ENCODE data around the gene SPI1. TPM values are rescaled to one million over a fixed set of nuclear protein-coding genes. Genes with fewer than 3 reads are reported as not detected.
A peak's percentile ranks its signal among the peaks of the same experiment; 100 is the strongest.

SPI1 gene
- total and polyA plus RNA-seq, 2 donors (not counting 1 experiment from before 2014, with no cell fraction given): 98.3 to 119 TPM

GRCh38 chr11:47332303-47332711 lies 46.0 kb downstream of the SPI1 start:
- no peaks in the 10 kb centered on the region for H3K9me3 Mint-ChIP-seq (ENCODE audit: insufficient read depth)
- H3K27me3 Mint-ChIP-seq: no peaks in the 10 kb centered on the region
- no peak overlapping the region for H3K9ac ChIP-seq (ENCODE audit: low read length)
- 97% methylated on average over 8 of the region's 13 CpGs for WGBS (ENCODE audit: insufficient coverage)
- no peak overlapping the region for H3K27ac ChIP-seq (ENCODE audit: low read length in 2 of 2)
- TF ChIP-seq EZH2 (IDR thresholded peaks at IDR 0.05; ENCODE audit: borderline replicate concordance, insufficient read depth, low read depth, low read length, poor library complexity, severe bottlenecking): no peak
- no peak for TF ChIP-seq CTCF (IDR thresholded peaks at IDR 0.05)
- ChIA-PET CTCF (no interaction called here), POLR2A (no interaction called here)
- no peaks in the 10 kb centered on the region for H3K79me2 ChIP-seq (ENCODE audit: control insufficient read depth, insufficient read depth, low read length)
- H3K4me3 Mint-ChIP-seq: no peak overlapping the region
- no peak overlapping the region for H3K4me3 ChIP-seq (ENCODE audit: control extremely low read depth in 1 of 5, extremely low read depth in 1 of 5, insufficient read depth in 1 of 5, low read depth in 2 of 5, low read length in 4 of 5)
- no peak overlapping the region for H2AFZ ChIP-seq (ENCODE audit: insufficient read depth, low read depth, low read length, poor library complexity, severe bottlenecking)
- H3K4me1 Mint-ChIP-seq: peaks cover 14% of the 10 kb centered on the region
- no peak for ATAC-seq (ENCODE audit: low read depth)
- intact Hi-C loops (cut with micrococcal nuclease): no loop called here
- H3K9me3 ChIP-seq (ENCODE audit: control extremely low read depth in 1 of 3, control insufficient read depth in 2 of 3, insufficient read depth in 1 of 3, low read length in 2 of 3): no peaks in the 10 kb centered on the region
- peaks cover 0 to 29% of the 10 kb centered on the region in 2 experiments for H3K36me3 ChIP-seq (replicated peaks in 1 of 2; ENCODE audit: control extremely low read depth in 1 of 2, control insufficient read depth in 1 of 2, extremely low read depth in 1 of 2, insufficient read depth in 2 of 2, low read length in 1 of 2)
- H3K27me3 ChIP-seq (replicated peaks in 1 of 4; ENCODE audit: control extremely low read depth in 1 of 4, control insufficient read depth in 3 of 4, insufficient read depth in 4 of 4, low read length in 3 of 4): no peaks in the 10 kb centered on the region
- no peaks in the 10 kb centered on the region for H4K20me1 ChIP-seq (ENCODE audit: control insufficient read depth, insufficient read depth, low read length, poor library complexity, severe bottlenecking)
- H3K4me1 ChIP-seq (ENCODE audit: control insufficient read depth in 2 of 2, insufficient read depth in 2 of 2, low read length in 2 of 2): peaks cover 0 to 16% of the 10 kb centered on the region in 2 donors
- H3K27ac Mint-ChIP-seq: no peak overlapping the region
- no peak overlapping the region for H3K4me2 ChIP-seq (replicated peaks; ENCODE audit: low read depth, low read length, poor library complexity, severe bottlenecking)
- DNase-seq: no peak

- no peaks in the 10 kb centered on the region for H4K20me1 ChIP-seq (ENCODE audit: control insufficient read depth, insufficient read depth, low read length, poor library complexity, severe bottlenecking)
- Mint-ChIP-seq H3K4me3 (no peak overlapping the region), H3K9me3 (ENCODE audit: insufficient read depth) (no peaks in the 10 kb centered on the region), H3K27ac (peak overlapping the region; percentile 59), H3K4me1 (peaks cover 14% of the 10 kb centered on the region), H3K27me3 (no peaks in the 10 kb centered on the region)
- ATAC-seq (ENCODE audit: low read depth) (no peak), DNase-seq (no peak)
- TF ChIP-seq CTCF (IDR thresholded peaks at IDR 0.05) (no peak), EZH2 (IDR thresholded peaks at IDR 0.05; ENCODE audit: borderline replicate concordance, insufficient read depth, low read depth, low read length, poor library complexity, severe bottlenecking) (no peak)
- no peak overlapping the region for H3K9ac ChIP-seq (ENCODE audit: low read length)
- no peak overlapping the region for H3K4me3 ChIP-seq (ENCODE audit: control extremely low read depth in 1 of 5, extremely low read depth in 1 of 5, insufficient read depth in 1 of 5, low read depth in 2 of 5, low read length in 4 of 5)
- H3K36me3 ChIP-seq (replicated peaks in 1 of 2; ENCODE audit: control extremely low read depth in 1 of 2, control insufficient read depth in 1 of 2, extremely low read depth in 1 of 2, insufficient read depth in 2 of 2, low read length in 1 of 2): peaks cover 0 to 35% of the 10 kb centered on the region in 2 experiments
- no peaks in the 10 kb centered on the region for H3K79me2 ChIP-seq (ENCODE audit: control insufficient read depth, insufficient read depth, low read length)
- H3K27ac ChIP-seq (ENCODE audit: low read length in 2 of 2): no peak overlapping the region
- H3K27me3 ChIP-seq (replicated peaks in 1 of 4; ENCODE audit: control extremely low read depth in 1 of 4, control insufficient read depth in 3 of 4, insufficient read depth in 4 of 4, low read length in 3 of 4): no peaks in the 10 kb centered on the region
- intact Hi-C loops (cut with micrococcal nuclease): no loop called here
- no peak overlapping the region for H3K4me2 ChIP-seq (replicated peaks; ENCODE audit: low read depth, low read length, poor library complexity, severe bottlenecking)
- H3K9me3 ChIP-seq (ENCODE audit: control extremely low read depth in 1 of 3, control insufficient read depth in 2 of 3, insufficient read depth in 1 of 3, low read length in 2 of 3): no peaks in the 10 kb centered on the region
- CTCF ChIA-PET: interaction anchor here (2.0 kb wide), 1 partner anchor 80 kb away, joined by 11 read pairs; no protein-coding TSS in a partner anchor
- peaks cover 0 to 16% of the 10 kb centered on the region in 2 donors for H3K4me1 ChIP-seq (ENCODE audit: control insufficient read depth in 2 of 2, insufficient read depth in 2 of 2, low read length in 2 of 2)
- whole genome bisulfite sequencing (ENCODE audit: insufficient coverage): 92% methylated on average over 18 of the region's 21 CpGs
- H2AFZ ChIP-seq (ENCODE audit: insufficient read depth, low read depth, low read length, poor library complexity, severe bottlenecking): no peak overlapping the region
- POLR2A ChIA-PET: no interaction called here
Measured at GRCh38 chr11:47331454-47332302, 46.7 kb downstream of the SPI1 start.

Measured in B cell (primary cell).